ENCODE results near the gene PTPRN2. TPM values are rescaled to one million over a fixed set of nuclear protein-coding genes. Genes with fewer than 3 reads are reported as not detected.
A peak's percentile ranks its signal among the peaks of the same experiment; 100 is the strongest.

PTPRN2 gene
- total RNA-seq, 1 experiment from 2014 or later, result 0.11 TPM

- ChIA-PET POLR2A (ENCODE audit: low non-redundant PET) (no interaction called here), CTCF (no interaction called here)
- Histone ChIP-seq H3K27ac (ENCODE audit: low read depth, low read length, poor library complexity, severe bottlenecking) (no peak overlapping the region), H3K9me3 (ENCODE audit: low read depth, low read length, poor library complexity, severe bottlenecking) (no peaks in the 10 kb centered on the region), H3K27me3 (replicated peaks; ENCODE audit: insufficient read depth, low read depth, low read length, poor library complexity) (peaks cover 96% of the 10 kb centered on the region), H3K4me3 (ENCODE audit: low read depth, low read length, poor library complexity, severe bottlenecking) (no peak overlapping the region), H3K4me1 (ENCODE audit: insufficient read depth, low read length, poor library complexity, severe bottlenecking) (no peaks in the 10 kb centered on the region), H3K36me3 (ENCODE audit: insufficient read depth, low read length, poor library complexity, severe bottlenecking) (no peaks in the 10 kb centered on the region)
- TF ChIP-seq EZH2 (IDR thresholded peaks at IDR 0.05; ENCODE audit: borderline replicate concordance, low read depth, low read length, poor library complexity, severe bottlenecking) (peak; percentile 33), CTCF (conservative IDR thresholded peaks at IDR 0.05; ENCODE audit: low read depth, low read length) (no peak)
- BruUV-seq (replicated peaks), result no TSS peak
- no peak for DNase-seq (ENCODE audit: low spot score)
- intact Hi-C loops (cut with micrococcal nuclease; ENCODE audit: unreplicated experiment), result no loop called here
Observed at GRCh38 chr7:157687158-157687557, 900.5 kb downstream of the PTPRN2 start.

DNA sequence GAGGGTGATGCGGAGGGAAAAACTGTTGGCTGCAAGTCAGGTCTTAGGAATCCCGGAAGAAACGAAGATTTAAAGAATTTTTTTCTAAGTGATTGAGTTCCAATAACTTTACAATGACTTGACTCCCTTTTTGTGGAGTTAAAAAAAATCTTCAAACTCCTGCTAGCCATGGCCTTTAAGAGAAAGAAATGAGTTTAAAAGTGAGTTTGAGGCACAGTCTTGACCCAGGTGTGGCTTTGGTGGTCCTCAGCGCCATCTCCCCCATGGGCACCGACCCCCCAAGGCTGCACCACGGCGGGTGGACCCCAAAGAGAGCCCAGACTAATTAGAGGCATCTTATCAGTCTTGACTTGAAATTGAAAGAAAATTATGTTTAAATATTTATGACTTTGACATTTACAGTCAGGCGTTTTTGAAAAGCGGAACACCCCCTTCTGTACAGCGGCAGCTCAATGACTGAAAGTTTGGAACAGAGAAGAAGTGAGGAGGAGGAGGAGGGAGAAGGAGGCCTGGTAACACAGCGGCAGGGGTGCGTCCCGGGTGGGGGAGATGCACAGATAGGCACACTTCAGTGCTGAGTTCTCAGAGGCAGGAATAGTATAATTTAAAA is 901.2 kb downstream of the PTPRN2 start:
- no peaks in the 10 kb centered on the region for H3K4me1 ChIP-seq (ENCODE audit: insufficient read depth, low read length, poor library complexity, severe bottlenecking)
- intact Hi-C loops (cut with micrococcal nuclease; ENCODE audit: unreplicated experiment), result no loop called here
- no peak for DNase-seq (ENCODE audit: low spot score)
- no peaks in the 10 kb centered on the region for H3K9me3 ChIP-seq (ENCODE audit: low read depth, low read length, poor library complexity, severe bottlenecking)
- no peak overlapping the region for H3K4me3 ChIP-seq (ENCODE audit: low read depth, low read length, poor library complexity, severe bottlenecking)
- ChIA-PET POLR2A (ENCODE audit: low non-redundant PET) (no interaction called here), CTCF (no interaction called here)
- H3K27ac ChIP-seq (ENCODE audit: low read depth, low read length, poor library complexity, severe bottlenecking), result no peak overlapping the region
- no TSS peak for BruUV-seq (replicated peaks)
- no peaks in the 10 kb centered on the region for H3K36me3 ChIP-seq (ENCODE audit: insufficient read depth, low read length, poor library complexity, severe bottlenecking)
- H3K27me3 ChIP-seq (replicated peaks; ENCODE audit: insufficient read depth, low read depth, low read length, poor library complexity), result peaks cover 96% of the 10 kb centered on the region
- TF ChIP-seq EZH2 (IDR thresholded peaks at IDR 0.05; ENCODE audit: borderline replicate concordance, low read depth, low read length, poor library complexity, severe bottlenecking) (peak; percentile 21), CTCF (conservative IDR thresholded peaks at IDR 0.05; ENCODE audit: low read depth, low read length) (no peak)

- no peak for DNase-seq (ENCODE audit: low spot score)
- POLR2A ChIA-PET (ENCODE audit: low non-redundant PET), result no interaction called here
- Histone ChIP-seq H3K4me3 (ENCODE audit: low read depth, low read length, poor library complexity, severe bottlenecking) (no peak overlapping the region), H3K9me3 (ENCODE audit: low read depth, low read length, poor library complexity, severe bottlenecking) (no peaks in the 10 kb centered on the region), H3K27ac (ENCODE audit: low read depth, low read length, poor library complexity, severe bottlenecking) (no peak overlapping the region), H3K27me3 (replicated peaks; ENCODE audit: insufficient read depth, low read depth, low read length, poor library complexity) (peaks cover 98% of the 10 kb centered on the region), H3K4me1 (ENCODE audit: insufficient read depth, low read length, poor library complexity, severe bottlenecking) (no peaks in the 10 kb centered on the region), H3K36me3 (ENCODE audit: insufficient read depth, low read length, poor library complexity, severe bottlenecking) (no peaks in the 10 kb centered on the region)
- intact Hi-C loops (cut with micrococcal nuclease; ENCODE audit: unreplicated experiment), result no loop called here
- no TSS peak for BruUV-seq (replicated peaks)
- CTCF ChIA-PET, result no interaction called here
- TF ChIP-seq CTCF (conservative IDR thresholded peaks at IDR 0.05; ENCODE audit: low read depth, low read length) (no peak), EZH2 (IDR thresholded peaks at IDR 0.05; ENCODE audit: borderline replicate concordance, low read depth, low read length, poor library complexity, severe bottlenecking) (peak; percentile 94)
Observed at GRCh38 chr7:157685430-157686284, 902.0 kb downstream of the PTPRN2 start.

Measured in A673 (cell line).